ENCODE data around the gene REEP5.
"Not testable (repeated sequence)": the region's sequence is repeated elsewhere in the genome, so short reads cannot be mapped to it uniquely, and the experiment has no call there.

Gene REEP5

GRCh38 chr5:112892066-112892465, 30.0 kb downstream of the REEP5 start:
- peaks cover 40% of the 10 kb centered on the region for H3K36me3 ChIP-seq (ENCODE audit: control insufficient read depth, insufficient read depth, low read length)

DNA sequence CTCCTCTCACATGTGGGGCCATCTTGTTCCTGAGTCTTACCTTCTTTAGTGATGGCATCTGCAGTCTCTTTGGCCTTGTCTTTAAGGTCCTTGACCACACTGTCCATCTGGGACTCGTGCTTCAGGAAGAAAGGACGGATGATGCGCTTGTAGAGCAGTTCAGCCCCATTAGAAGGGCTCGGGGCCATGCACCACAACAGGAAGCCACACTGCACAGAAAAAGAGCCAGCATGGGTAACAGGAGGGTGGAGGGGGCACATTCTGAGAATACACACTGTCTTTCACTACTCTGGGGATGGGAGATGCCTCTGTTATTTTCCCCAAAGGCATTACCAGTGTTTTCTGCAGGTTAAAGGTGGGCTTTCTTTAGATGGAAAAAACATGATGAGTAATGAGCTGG, 35.1 kb downstream of the REEP5 start:
- Histone ChIP-seq H3K36me3 (ENCODE audit: control insufficient read depth, insufficient read depth, low read length) (peaks cover 64% of the 10 kb centered on the region), H3K4me3 (ENCODE audit: low read depth, low read length) (no peak overlapping the region), H3K4me1 (ENCODE audit: control insufficient read depth, insufficient read depth, low read length) (no peaks in the 10 kb centered on the region), H3K27ac (ENCODE audit: low read depth, low read length) (no peak overlapping the region), H3K27me3 (ENCODE audit: control insufficient read depth, insufficient read depth, low read length) (no peaks in the 10 kb centered on the region), H3K9ac (ENCODE audit: low read length) (no peak overlapping the region), H3K9me3 (ENCODE audit: control insufficient read depth, insufficient read depth, low read depth, low read length) (no peaks in the 10 kb centered on the region)

More at GRCh38 chr5:112892066-112892465, 30.0 kb downstream of the REEP5 start:
- H3K9ac ChIP-seq (ENCODE audit: low read length); H3K27me3 ChIP-seq (ENCODE audit: control insufficient read depth, insufficient read depth, low read length); H3K27ac ChIP-seq (ENCODE audit: low read depth, low read length); H3K4me1 ChIP-seq (ENCODE audit: control insufficient read depth, insufficient read depth, low read length); H3K4me3 ChIP-seq (ENCODE audit: low read depth, low read length); H3K9me3 ChIP-seq (ENCODE audit: control insufficient read depth, insufficient read depth, low read depth, low read length): not testable (repeated sequence)

- H3K9ac ChIP-seq (ENCODE audit: low read length) = no peak overlapping the region
- no peak overlapping the region for H3K27ac ChIP-seq (ENCODE audit: low read depth, low read length)
- no peaks in the 10 kb centered on the region for H3K4me1 ChIP-seq (ENCODE audit: control insufficient read depth, insufficient read depth, low read length)
- H3K9me3 ChIP-seq (ENCODE audit: control insufficient read depth, insufficient read depth, low read depth, low read length) = no peaks in the 10 kb centered on the region
- H3K36me3 ChIP-seq (ENCODE audit: control insufficient read depth, insufficient read depth, low read length) = peaks cover 80% of the 10 kb centered on the region
- H3K4me3 ChIP-seq (ENCODE audit: low read depth, low read length) = no peak overlapping the region
- no peaks in the 10 kb centered on the region for H3K27me3 ChIP-seq (ENCODE audit: control insufficient read depth, insufficient read depth, low read length)
Observed at GRCh38 chr5:112885001-112885400, 37.0 kb downstream of the REEP5 start.

- Histone ChIP-seq H3K9me3 (ENCODE audit: control insufficient read depth, insufficient read depth, low read depth, low read length) (no peaks in the 10 kb centered on the region), H3K27me3 (ENCODE audit: control insufficient read depth, insufficient read depth, low read length) (no peaks in the 10 kb centered on the region), H3K4me1 (ENCODE audit: control insufficient read depth, insufficient read depth, low read length) (peaks cover 3% of the 10 kb centered on the region), H3K9ac (ENCODE audit: low read length) (no peak overlapping the region), H3K27ac (ENCODE audit: low read depth, low read length) (no peak overlapping the region), H3K4me3 (ENCODE audit: low read depth, low read length) (no peak overlapping the region), H3K36me3 (ENCODE audit: control insufficient read depth, insufficient read depth, low read length) (peaks cover 88% of the 10 kb centered on the region)
Observed at GRCh38 chr5:112883192-112883591, 38.8 kb downstream of the REEP5 start.

DNA sequence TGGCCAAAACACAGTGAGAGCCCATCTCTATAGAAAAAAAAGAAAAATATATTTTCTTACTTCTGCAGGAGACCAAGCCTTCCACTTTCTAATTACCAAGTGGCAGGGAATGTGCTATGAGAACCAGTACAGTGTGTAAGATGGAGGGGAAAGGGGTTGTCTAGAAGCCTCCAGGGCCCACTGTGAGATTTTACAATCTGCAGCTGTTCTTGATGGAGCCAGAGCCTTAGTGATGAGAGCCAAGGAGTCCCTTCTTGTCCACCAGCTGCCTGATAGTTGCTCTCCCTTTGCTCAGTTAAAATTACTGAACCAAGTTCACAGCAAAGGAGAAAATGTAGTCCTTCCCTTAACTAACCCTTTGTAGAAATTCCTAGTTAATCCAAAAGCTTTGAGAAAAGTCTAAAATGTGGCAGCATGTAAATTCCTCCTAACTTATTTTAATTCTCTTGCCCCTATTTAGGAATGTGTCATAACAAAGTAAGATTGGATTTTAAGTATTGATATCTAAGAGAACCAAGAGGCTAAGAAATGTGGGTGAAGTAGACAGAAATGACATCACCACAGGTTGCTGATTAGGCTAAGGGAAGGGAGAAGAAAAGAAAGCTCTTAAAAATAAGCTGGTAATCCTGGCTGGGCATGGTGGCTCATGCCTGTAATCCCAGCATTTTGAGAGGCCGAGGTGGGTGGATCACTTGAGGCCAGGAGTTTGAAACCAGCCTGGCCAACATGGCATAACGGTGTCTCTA, 41.6 kb downstream of the REEP5 start:
- no peak overlapping the region for H3K4me3 ChIP-seq (ENCODE audit: low read depth, low read length)
- no peaks in the 10 kb centered on the region for H3K9me3 ChIP-seq (ENCODE audit: control insufficient read depth, insufficient read depth, low read depth, low read length)
- no peak overlapping the region for H3K27ac ChIP-seq (ENCODE audit: low read depth, low read length)
- H3K36me3 ChIP-seq (ENCODE audit: control insufficient read depth, insufficient read depth, low read length) = peaks cover 77% of the 10 kb centered on the region
- peaks cover 16% of the 10 kb centered on the region for H3K4me1 ChIP-seq (ENCODE audit: control insufficient read depth, insufficient read depth, low read length)
- no peak overlapping the region for H3K9ac ChIP-seq (ENCODE audit: low read length)
- no peaks in the 10 kb centered on the region for H3K27me3 ChIP-seq (ENCODE audit: control insufficient read depth, insufficient read depth, low read length)

- no peak overlapping the region for H3K4me3 ChIP-seq (ENCODE audit: low read depth, low read length)
- H3K4me1 ChIP-seq (ENCODE audit: control insufficient read depth, insufficient read depth, low read length) = peaks cover 18% of the 10 kb centered on the region
- H3K9me3 ChIP-seq (ENCODE audit: control insufficient read depth, insufficient read depth, low read depth, low read length) = no peaks in the 10 kb centered on the region
- H3K27ac ChIP-seq (ENCODE audit: low read depth, low read length) = 0 out of 2 replicates have a peak overlapping the region, but pooled peaks have one; percentile 32
- H3K9ac ChIP-seq (ENCODE audit: low read length) = no peak overlapping the region
- H3K36me3 ChIP-seq (ENCODE audit: control insufficient read depth, insufficient read depth, low read length) = peaks cover 71% of the 10 kb centered on the region
- no peaks in the 10 kb centered on the region for H3K27me3 ChIP-seq (ENCODE audit: control insufficient read depth, insufficient read depth, low read length)
Observed at GRCh38 chr5:112878760-112879159, 43.3 kb downstream of the REEP5 start.

DNA sequence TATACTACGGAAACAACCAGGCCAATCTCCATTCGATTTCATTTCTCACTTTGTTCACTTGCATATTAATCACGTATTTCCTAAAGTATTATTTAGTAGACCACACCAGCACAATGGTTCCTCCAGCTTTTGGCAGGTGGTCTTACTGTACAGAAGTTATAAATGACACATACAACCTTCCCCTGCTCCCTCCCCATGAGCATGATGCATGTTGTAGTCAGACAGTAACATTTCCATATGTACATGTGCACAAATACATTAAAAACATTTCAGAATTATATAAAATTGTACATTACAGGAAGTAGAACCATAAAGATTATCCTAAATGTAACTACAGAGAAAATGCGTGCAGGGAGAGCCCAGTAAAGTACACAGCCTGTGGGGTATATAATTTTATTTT, 43.9 kb downstream of the REEP5 start:
- Histone ChIP-seq H3K4me1 (ENCODE audit: control insufficient read depth, insufficient read depth, low read length) (peaks cover 18% of the 10 kb centered on the region), H3K36me3 (ENCODE audit: control insufficient read depth, insufficient read depth, low read length) (peaks cover 65% of the 10 kb centered on the region), H3K9me3 (ENCODE audit: control insufficient read depth, insufficient read depth, low read depth, low read length) (no peaks in the 10 kb centered on the region), H3K4me3 (ENCODE audit: low read depth, low read length) (no peak overlapping the region), H3K27ac (ENCODE audit: low read depth, low read length) (no peak overlapping the region), H3K9ac (ENCODE audit: low read length) (no peak overlapping the region), H3K27me3 (ENCODE audit: control insufficient read depth, insufficient read depth, low read length) (no peaks in the 10 kb centered on the region)

DNA sequence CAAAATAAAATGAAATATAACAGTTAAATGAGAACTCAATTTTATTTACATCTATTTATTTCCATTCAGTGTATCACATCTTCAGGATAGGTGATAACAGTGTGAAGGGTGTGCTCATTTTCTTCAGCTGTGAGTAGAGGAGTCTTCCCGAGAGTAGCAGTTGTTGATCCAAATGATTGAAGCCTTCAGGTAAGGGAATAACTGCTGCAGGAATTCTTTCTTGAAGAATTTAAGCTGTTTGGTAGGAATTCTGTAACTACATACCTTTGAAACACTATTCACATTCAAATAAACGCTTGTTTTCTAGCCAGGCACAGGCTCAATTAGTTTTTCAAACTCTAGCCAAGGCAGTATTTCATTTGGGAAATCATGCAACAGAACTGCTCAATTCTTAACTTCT, 45.7 kb downstream of the REEP5 start:
- Histone ChIP-seq H3K4me3 (ENCODE audit: low read depth, low read length) (no peak overlapping the region), H3K9me3 (ENCODE audit: control insufficient read depth, insufficient read depth, low read depth, low read length) (no peaks in the 10 kb centered on the region), H3K27me3 (ENCODE audit: control insufficient read depth, insufficient read depth, low read length) (no peaks in the 10 kb centered on the region), H3K36me3 (ENCODE audit: control insufficient read depth, insufficient read depth, low read length) (peaks cover 49% of the 10 kb centered on the region), H3K27ac (ENCODE audit: low read depth, low read length) (peak overlapping the region; percentile 67; the same call in 1 of the 2 replicates), H3K4me1 (ENCODE audit: control insufficient read depth, insufficient read depth, low read length) (peaks cover 18% of the 10 kb centered on the region), H3K9ac (ENCODE audit: low read length) (no peak overlapping the region)

DNA sequence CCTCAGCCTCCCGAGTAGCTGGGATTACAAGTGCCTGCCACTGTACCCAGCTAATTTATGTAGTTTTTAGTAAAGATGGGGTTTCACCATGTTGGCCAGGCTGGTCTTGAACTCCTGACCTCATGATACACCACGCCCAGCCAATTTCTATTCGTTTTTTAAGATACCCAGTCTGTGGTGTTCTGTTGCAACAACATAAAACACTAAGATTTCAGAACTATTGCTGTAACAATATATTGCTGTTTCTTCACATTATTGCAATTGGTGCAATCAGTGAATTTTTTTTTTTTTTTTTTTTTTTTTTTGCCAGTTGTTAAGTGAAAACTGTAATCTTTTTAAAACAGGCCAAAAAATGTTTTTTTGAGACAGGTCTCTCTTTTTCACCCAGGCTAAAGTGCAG, 51.1 kb downstream of the REEP5 start:
- Histone ChIP-seq H3K9ac (ENCODE audit: low read length) (no peak overlapping the region), H3K4me3 (ENCODE audit: low read depth, low read length) (no peak overlapping the region), H3K9me3 (ENCODE audit: control insufficient read depth, insufficient read depth, low read depth, low read length) (no peaks in the 10 kb centered on the region), H3K36me3 (ENCODE audit: control insufficient read depth, insufficient read depth, low read length) (peaks cover 62% of the 10 kb centered on the region), H3K27me3 (ENCODE audit: control insufficient read depth, insufficient read depth, low read length) (no peaks in the 10 kb centered on the region), H3K4me1 (ENCODE audit: control insufficient read depth, insufficient read depth, low read length) (peaks cover 8% of the 10 kb centered on the region; the same call in 1 of the 2 replicates), H3K27ac (ENCODE audit: low read depth, low read length) (no peak overlapping the region)

DNA sequence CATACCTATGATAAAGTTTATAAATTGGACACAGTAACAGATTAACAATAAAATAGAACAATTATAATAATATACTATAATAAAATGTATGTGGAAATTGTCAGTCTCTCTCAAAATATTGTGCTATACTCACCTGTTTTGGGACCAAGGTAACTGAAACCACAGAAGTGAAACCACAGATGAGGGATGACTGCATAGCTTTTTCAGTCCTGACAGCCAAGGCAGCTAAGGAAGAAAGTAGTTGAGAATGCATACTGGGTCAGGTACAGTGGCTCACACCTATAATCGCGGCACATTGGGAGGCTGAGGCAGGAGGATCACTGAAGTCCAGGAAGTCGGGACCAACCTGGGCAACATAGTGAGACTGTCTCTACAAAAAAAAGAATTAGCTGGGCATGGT, 52.1 kb downstream of the REEP5 start:
- no peak overlapping the region for H3K9ac ChIP-seq (ENCODE audit: low read length)
- H3K36me3 ChIP-seq (ENCODE audit: control insufficient read depth, insufficient read depth, low read length) = peaks cover 65% of the 10 kb centered on the region
- no peaks in the 10 kb centered on the region for H3K27me3 ChIP-seq (ENCODE audit: control insufficient read depth, insufficient read depth, low read length)
- no peaks in the 10 kb centered on the region for H3K4me1 ChIP-seq (ENCODE audit: control insufficient read depth, insufficient read depth, low read length)
- no peak overlapping the region for H3K27ac ChIP-seq (ENCODE audit: low read depth, low read length)
- no peaks in the 10 kb centered on the region for H3K9me3 ChIP-seq (ENCODE audit: control insufficient read depth, insufficient read depth, low read depth, low read length)
- H3K4me3 ChIP-seq (ENCODE audit: low read depth, low read length) = no peak overlapping the region

GRCh38 chr5:112867411-112867810, 54.6 kb downstream of the REEP5 start:
- Histone ChIP-seq H3K27me3 (ENCODE audit: control insufficient read depth, insufficient read depth, low read length) (no peaks in the 10 kb centered on the region), H3K4me1 (ENCODE audit: control insufficient read depth, insufficient read depth, low read length) (peaks cover 4% of the 10 kb centered on the region), H3K9ac (ENCODE audit: low read length) (no peak overlapping the region), H3K4me3 (ENCODE audit: low read depth, low read length) (no peak overlapping the region), H3K9me3 (ENCODE audit: control insufficient read depth, insufficient read depth, low read depth, low read length) (no peaks in the 10 kb centered on the region), H3K36me3 (ENCODE audit: control insufficient read depth, insufficient read depth, low read length) (peaks cover 84% of the 10 kb centered on the region), H3K27ac (ENCODE audit: low read depth, low read length) (no peak overlapping the region)
